Measurements from ENCODE around the gene CALML3.

DNA sequence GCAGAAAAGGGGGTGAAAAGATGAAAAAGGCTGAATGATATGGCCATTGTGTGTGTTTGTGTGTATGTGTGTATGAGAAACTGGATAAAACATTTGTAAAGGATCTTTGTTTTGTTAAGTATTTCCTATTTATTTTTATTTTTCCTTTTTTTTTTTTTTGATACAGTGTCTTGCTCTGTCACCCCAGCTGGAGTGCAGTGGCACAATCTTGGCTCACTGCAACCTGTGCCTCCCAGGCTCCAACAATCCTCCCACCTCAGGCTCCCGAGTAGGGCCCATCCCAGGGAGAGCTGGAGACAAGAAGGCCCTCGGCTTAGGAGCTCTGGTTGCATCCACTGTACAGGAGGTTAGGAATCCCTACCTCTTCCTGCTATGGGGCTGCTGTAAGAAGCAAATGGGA is 18.5 kb upstream of the CALML3 start:
- TF ChIP-seq RAD21 (IDR thresholded peaks at IDR 0.05; ENCODE audit: low read depth) (no peak), EP300 (IDR thresholded peaks at IDR 0.05; ENCODE audit: borderline replicate concordance) (no peak), CREB1 (IDR thresholded peaks at IDR 0.05; ENCODE audit: low read depth) (no peak), TEAD4 (IDR thresholded peaks at IDR 0.05) (no peak)
- TF ChIP-seq, protein P1, sequence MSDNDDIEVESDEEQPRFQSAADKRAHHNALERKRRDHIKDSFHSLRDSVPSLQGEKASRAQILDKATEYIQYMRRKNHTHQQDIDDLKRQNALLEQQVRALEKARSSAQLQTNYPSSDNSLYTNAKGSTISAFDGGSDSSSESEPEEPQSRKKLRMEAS (IDR thresholded peaks at IDR 0.05): no peak

All from Ishikawa (cell line).